GM12801 (cell line): ENCODE data around the gene GATAD2B.

ENCODE experiments used
- CTCF ChIP-seq: IDR thresholded peaks from one replicate; pipeline ENCODE4 v1.5.1; 2011; ENCODE audit warnings: control low read depth; ENCODE audit not compliant: insufficient read length; ENCODE audit errors: extremely low read depth

GATAD2B gene

GRCh38 chr1:153933955-153934354 is 11.2 kb upstream of the GATAD2B start:
- no peak for TF ChIP-seq CTCF

GRCh38 chr1:153933430-153933829 is 10.7 kb upstream of the GATAD2B start:
- TF ChIP-seq CTCF: no peak

- no peak for TF ChIP-seq CTCF
Measured at GRCh38 chr1:153932156-153933131, 9.7 kb upstream of the GATAD2B start.

GRCh38 chr1:153929981-153930948 is 7.5 kb upstream of the GATAD2B start:
- TF ChIP-seq CTCF: no peak

GRCh38 chr1:153929426-153929825 is 6.7 kb upstream of the GATAD2B start:
- no peak for TF ChIP-seq CTCF

- no peak for TF ChIP-seq CTCF
Measured at GRCh38 chr1:153928791-153929341, 6.1 kb upstream of the GATAD2B start.

- TF ChIP-seq CTCF: no peak
Measured at GRCh38 chr1:153928245-153928644, 5.5 kb upstream of the GATAD2B start.
